HG03108 (cell line): ENCODE measurements around the gene RGS18.
"Not testable (repeated sequence)": the region's sequence is repeated elsewhere in the genome, so short reads cannot be mapped to it uniquely, and the experiment has no call there.

Experiments
- ATAC-seq: cut with Tn5 transposase; IDR thresholded peaks from one replicate; pipeline ENCODE4 v1.9.1; 2021; ENCODE audit warnings: moderate library complexity; ENCODE audit not compliant: unreplicated experiment

Gene RGS18

GRCh38 chr1:192158181-192158580, at the start of gene RGS18:
Gene RGS18, plus strand, starts transcription at chr1:192158462. Its CDS starts 176 bp downstream, at chr1:192158638.
- ATAC-seq = no peak

- no peak for ATAC-seq
Observed at GRCh38 chr1:192109576-192109975, 48.7 kb upstream of the RGS18 start.

- no peak for ATAC-seq
Observed at GRCh38 chr1:192115000-192115399, 43.3 kb upstream of the RGS18 start.

GRCh38 chr1:192118881-192119405, 39.3 kb upstream of the RGS18 start:
- ATAC-seq = no peak

GRCh38 chr1:192119701-192120100, 38.6 kb upstream of the RGS18 start:
- no peak for ATAC-seq

- no peak for ATAC-seq
Observed at GRCh38 chr1:192122668-192123067, 35.6 kb upstream of the RGS18 start.

- ATAC-seq = no peak
Observed at GRCh38 chr1:192123212-192123611, 35.0 kb upstream of the RGS18 start.

GRCh38 chr1:192126030-192126619, 32.1 kb upstream of the RGS18 start:
- ATAC-seq = no peak

- ATAC-seq = no peak
Observed at GRCh38 chr1:192130175-192130574, 28.1 kb upstream of the RGS18 start.

GRCh38 chr1:192130865-192131264, 27.4 kb upstream of the RGS18 start:
- ATAC-seq = not testable (repeated sequence)

GRCh38 chr1:192131914-192132313, 26.3 kb upstream of the RGS18 start:
- ATAC-seq = no peak

- no peak for ATAC-seq
Observed at GRCh38 chr1:192133350-192133926, 24.8 kb upstream of the RGS18 start.

- no peak for ATAC-seq
Observed at GRCh38 chr1:192140382-192140781, 17.9 kb upstream of the RGS18 start.

- ATAC-seq = no peak
Observed at GRCh38 chr1:192147221-192147620, 11.0 kb upstream of the RGS18 start.

- no peak for ATAC-seq
Observed at GRCh38 chr1:192147696-192148095, 10.6 kb upstream of the RGS18 start.

GRCh38 chr1:192151176-192151575, 7.1 kb upstream of the RGS18 start:
- no peak for ATAC-seq

GRCh38 chr1:192153276-192153675, 5.0 kb upstream of the RGS18 start:
- ATAC-seq = no peak

GRCh38 chr1:192157067-192157466, 1.2 kb upstream of the RGS18 start:
- no peak for ATAC-seq

GRCh38 chr1:192159014-192159413, 752 bp downstream of the RGS18 start:
- no peak for ATAC-seq

- ATAC-seq = no peak
Observed at GRCh38 chr1:192159781-192160180, 1.5 kb downstream of the RGS18 start.

- ATAC-seq = no peak
Observed at GRCh38 chr1:192160196-192160595, 1.9 kb downstream of the RGS18 start.

- ATAC-seq = no peak
Observed at GRCh38 chr1:192161976-192162375, 3.7 kb downstream of the RGS18 start.

GRCh38 chr1:192162376-192162775, 4.1 kb downstream of the RGS18 start:
- ATAC-seq = no peak
